ENCODE measurements around the gene TRAPPC10. TPM values are rescaled to one million over a fixed set of nuclear protein-coding genes. Genes with fewer than 3 reads are reported as not detected.
"Not testable (repeated sequence)": the region's sequence is repeated elsewhere in the genome, so short reads cannot be mapped to it uniquely, and the experiment has no call there.

Gene TRAPPC10
- total RNA-seq, 2 experiments from 2014 or later, result 50.5 to 52.9 TPM

DNA sequence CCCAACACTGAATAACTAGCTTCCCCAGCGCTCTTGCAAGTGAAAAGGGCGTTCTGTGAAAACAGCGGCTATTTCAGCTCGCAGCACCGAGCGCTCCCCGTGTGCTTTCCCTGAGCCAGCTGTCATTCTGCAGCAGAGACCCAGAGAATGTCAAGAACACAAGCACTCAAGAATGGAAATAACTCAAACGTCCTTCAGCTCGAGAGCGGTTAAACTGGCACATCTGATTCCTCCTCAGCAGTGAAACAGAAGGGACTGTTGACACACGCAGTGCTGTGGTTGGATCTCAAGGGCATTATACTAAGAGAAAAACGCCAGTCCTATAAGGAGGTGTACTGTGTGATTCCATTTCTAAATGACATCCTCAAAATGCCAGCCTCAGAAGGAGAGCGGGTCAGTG, 86.9 kb downstream of the TRAPPC10 start:
- CTCF ChIA-PET, result not testable (repeated sequence)

DNA sequence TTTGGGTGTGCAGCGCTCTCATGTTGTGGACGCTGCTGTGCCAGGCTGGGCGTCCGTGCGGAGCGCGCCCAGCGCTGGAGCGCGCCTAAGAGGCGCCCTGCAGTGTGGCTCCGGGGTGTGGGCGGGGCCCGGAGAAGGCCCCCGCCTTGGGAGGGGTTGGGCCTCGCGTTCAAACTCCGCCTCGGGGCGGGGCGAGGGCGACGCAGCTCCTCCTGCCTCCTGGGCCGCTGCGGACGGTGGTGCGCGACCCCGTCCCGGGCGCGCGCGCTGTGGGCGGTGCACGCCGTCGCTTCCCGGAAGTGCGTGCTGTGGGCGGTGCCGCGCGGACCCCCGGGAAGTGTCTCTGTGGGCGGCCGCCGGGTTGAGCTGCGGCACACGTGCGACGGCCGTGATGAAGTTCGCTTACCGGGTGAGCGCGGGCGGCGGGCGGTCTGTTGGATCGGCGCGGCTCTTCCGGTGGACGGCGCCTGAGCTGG, 95.0 kb downstream of the TRAPPC10 start, which contains the start of gene PWP2:
TSS of gene PWP2 (plus strand) at position 374 of the 476 bp plus-strand sequence. CDS start at position 392, 18 bp downstream.
- POLR2A ChIA-PET, CTCF ChIA-PET: not testable (repeated sequence)

More for the DNA sequence above, 86.9 kb downstream of the TRAPPC10 start:
- POLR2A ChIA-PET, result not testable (repeated sequence)

DNA sequence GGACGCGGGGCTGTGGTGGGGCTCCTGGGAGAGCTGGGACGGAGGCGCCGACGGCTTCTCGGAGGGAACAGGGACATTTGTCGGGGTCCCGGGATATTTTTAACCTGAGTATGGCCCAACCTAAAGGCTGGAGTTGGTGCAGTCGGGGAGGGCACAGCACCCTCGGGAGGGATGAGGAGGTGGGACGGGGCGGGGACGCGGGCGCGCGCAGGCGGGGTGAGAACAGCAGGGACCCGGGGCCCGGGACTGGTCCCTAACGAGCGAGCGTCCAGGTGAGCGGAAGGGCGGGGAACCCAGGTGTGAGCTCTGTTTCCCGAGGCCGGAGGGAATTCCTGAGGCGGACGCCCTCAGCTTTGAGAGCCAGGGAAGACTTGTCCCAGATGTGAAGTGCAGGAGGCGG, 95.5 kb downstream of the TRAPPC10 start:
- POLR2A ChIA-PET, CTCF ChIA-PET: not testable (repeated sequence)

DNA sequence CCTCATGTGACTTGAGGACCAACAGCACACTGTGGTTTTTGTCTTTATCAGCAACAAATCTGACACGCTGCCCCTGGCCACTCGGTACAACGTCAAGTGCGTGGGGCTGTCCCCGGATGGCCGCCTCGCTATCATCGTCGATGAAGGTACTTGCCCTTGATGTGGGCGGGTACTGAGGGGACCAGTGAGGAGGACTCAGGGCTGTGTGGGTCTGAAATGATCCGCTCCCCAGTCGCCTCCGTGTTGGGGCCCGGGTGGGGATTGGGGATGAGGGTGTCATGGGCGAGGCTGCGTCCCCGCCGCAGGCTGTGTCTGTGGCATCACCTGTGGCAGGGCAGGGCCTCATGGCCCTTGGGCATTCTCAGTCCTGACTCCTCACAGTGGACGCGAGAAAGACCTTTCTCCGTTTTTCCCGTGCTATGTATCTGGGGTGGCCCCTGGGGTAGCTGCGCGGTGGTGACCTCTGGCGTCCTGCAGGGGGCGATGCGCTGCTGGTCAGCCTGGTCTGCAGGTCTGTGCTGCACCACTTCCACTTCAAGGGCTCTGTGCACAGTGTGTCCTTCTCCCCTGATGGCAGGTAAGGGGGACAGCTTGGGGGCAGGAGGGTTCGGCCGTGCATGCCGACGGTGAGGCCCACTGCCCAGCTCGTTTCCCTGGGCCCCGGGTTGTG, 101.7 kb downstream of the TRAPPC10 start:
- CTCF ChIA-PET, POLR2A ChIA-PET: not testable (repeated sequence)

DNA sequence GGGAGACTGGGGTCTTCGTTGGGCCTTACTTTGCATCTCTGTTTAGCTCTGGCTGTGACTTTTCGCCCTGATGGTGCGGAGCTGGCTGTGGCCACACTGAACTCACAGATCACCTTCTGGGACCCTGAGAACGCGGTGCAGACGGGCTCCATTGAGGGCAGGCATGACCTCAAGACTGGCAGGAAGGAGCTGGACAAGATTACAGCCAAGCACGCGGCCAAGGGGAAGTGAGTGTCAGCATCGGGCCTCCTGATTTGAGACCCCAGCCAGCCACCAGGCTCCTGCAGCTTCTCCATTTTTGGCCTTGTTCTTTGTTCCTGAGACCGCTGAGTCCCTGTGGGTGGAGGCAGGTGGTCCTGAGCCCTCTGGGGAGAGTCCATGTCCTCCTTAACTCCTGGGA, 110.0 kb downstream of the TRAPPC10 start:
- CTCF ChIA-PET, POLR2A ChIA-PET: not testable (repeated sequence)

DNA sequence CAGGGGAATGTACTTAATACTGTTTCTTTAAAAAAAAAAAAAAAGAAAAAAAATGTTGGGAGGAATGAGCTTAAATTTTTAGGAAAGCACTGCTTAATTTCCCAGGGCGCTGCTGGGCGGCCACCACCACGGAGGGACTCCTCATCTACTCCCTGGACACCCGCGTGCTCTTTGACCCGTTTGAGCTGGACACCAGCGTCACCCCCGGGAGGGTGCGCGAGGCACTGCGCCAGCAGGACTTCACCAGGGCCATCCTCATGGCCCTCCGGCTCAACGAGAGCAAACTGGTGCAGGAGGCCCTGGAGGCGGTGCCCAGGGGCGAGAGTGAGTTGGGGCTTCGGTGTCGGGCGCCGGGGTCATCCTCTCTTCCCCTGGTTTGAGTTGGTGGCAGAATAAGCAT, 115.7 kb downstream of the TRAPPC10 start:
- CTCF ChIA-PET, POLR2A ChIA-PET: not testable (repeated sequence)

DNA sequence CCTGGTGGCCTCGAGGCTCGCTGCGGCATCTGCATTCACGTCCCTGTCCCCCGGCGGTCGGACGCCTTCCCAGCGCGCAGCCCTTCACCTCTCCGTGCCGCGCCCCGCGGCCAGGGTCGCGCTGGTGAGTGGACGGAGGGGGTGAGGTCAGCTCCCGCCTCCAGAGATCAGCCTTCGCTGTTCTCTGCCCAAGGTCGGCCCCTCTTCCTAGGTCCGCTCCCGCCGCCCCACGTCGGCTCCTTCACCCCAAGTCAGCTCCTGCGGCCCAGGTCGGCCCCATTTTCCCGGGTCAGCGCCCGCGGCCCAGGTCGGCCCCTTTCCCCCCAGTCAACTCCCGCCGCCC, 121.6 kb downstream of the TRAPPC10 start:
- POLR2A ChIA-PET, CTCF ChIA-PET: not testable (repeated sequence)

DNA sequence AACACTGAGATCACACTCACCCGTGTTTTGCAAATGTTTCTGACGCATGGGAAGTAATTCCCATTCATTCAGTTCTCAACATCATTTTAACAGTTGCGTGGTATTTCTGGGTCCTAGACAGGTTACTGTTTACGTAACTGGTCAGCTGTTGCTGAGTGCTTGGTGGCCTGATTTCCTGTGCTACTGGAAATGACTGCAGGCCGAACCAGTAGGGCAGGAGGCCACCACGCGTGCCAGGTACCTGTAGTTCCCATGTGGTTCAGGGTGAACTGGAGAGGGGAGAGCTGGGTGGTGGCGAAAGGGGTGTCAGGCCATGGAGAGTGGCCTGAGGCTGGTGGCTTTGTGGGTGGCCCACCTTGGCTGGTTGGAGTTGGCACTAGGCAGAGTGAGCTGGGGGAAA, 122.6 kb downstream of the TRAPPC10 start:
- POLR2A ChIA-PET, CTCF ChIA-PET: not testable (repeated sequence)

DNA sequence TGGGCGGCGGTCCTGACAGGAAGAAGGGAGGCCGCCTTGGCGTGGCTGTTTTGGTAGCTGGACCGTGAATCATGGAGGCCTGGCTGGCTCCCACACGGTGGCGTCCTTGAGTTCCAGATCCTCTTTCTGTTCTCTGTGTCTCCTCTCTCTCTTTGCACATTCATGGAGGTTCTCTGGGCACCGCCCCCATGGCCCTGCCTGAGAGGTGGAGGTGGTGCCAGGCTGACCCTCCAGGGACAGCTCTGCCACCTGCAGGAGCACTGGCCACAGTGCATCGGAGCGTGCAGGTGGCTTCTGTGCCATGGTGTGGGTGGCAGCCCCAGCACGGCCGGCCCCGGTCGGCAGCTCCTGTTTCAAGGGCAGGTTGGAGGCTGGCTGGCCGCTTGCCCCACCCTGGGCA, 125.9 kb downstream of the TRAPPC10 start:
- POLR2A ChIA-PET, result not testable (repeated sequence)

DNA sequence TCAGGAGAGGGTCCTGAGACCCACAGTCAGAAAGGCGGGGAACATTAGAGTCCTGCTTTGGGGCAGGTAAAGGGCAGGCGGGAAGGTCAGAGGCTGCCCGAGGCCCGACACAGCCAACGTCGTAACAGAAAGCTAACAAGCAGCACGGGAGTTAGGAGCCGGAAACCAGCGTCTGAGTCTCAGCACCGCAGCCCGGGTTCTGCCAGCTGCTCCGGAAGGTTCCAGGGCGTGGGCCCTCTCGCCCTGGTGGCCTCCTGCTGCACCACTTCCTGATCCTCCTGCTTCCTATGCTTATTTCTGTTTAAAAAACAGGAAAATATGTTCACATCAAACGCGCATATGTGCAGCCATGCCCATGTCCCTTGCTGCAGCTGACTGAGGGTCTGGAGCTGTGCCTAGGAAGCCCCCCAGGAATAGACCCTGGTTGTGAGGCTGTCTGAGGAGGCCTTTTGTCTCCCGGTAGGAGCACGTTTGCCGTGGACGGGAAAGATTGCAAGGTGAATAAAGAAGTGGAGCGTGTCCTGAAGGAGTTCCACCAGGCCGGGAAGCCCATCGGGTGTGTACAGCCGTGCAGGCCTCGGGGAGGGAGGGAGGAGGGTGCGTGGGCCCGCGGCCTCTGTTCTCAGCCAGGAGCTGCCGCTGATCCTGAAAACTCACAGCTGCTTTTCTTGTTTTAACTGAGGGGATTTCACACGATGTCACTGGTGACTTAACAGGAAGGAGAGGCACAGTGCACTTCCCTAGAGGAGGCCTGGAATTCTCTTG, 127.9 kb downstream of the TRAPPC10 start:
- POLR2A ChIA-PET, CTCF ChIA-PET: not testable (repeated sequence)

More for the DNA sequence above, 125.9 kb downstream of the TRAPPC10 start:
- CTCF ChIA-PET, result not testable (repeated sequence)

DNA sequence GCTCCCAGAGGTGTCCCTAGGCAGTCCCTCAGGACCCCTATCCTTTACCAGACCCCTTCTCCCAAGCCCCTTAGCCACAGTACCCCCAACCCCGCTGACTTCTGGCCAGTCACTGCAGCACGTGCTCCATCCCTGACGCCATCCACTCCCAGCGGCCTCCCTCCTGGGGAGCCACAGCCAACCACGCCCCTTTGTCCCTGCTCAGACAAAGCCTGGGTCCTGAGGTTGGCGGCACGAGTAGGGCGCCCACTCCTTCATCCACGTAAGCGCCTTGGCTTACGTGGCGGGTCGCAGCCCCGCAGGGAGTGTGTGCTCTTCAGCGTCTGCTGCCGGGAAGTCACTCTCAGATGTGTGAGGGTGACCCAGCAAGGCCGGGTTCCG, 128.4 kb downstream of the TRAPPC10 start:
- CTCF ChIA-PET, POLR2A ChIA-PET: not testable (repeated sequence)

DNA sequence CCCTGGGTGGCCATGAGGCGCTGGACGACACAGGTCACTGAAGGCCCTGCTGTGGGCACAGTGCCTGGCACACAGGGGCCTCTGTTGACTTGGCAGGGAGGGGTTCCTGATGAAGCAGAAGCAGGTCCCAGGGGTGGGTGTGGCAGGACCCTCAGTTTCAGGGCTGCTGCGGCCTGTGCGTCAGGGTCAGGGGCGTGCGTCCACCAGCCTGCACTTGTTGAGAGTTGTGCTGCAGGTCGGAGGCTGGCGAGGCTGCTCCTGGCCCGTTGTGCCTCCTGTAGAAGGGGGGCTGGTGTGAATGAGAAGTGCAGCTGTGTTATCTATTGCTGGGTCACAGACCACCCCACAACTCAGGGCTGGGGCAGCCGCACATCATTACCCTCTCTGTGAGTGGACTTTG, 130.4 kb downstream of the TRAPPC10 start:
- CTCF ChIA-PET, POLR2A ChIA-PET: not testable (repeated sequence)

DNA sequence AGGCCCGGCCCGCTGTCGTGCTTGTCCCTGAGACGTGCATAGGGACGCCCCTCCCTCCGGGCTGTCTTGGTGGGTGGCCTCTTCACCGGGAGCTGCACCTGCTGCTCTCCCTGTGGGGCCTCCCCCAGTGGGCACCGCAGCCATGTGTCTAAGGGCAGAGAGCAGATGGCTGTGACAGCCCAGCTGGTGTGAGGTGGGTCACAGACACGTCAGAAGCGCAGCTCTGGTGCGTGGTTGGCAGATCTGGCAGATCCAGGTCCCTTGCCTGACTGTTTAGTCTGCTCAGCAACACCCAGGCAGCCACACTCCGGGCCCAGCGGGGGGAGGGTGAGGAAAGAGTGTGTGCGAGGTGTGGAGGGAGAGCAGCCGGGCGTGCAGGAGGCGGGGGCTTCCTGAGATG, 131.3 kb downstream of the TRAPPC10 start:
- POLR2A ChIA-PET, CTCF ChIA-PET: not testable (repeated sequence)

DNA sequence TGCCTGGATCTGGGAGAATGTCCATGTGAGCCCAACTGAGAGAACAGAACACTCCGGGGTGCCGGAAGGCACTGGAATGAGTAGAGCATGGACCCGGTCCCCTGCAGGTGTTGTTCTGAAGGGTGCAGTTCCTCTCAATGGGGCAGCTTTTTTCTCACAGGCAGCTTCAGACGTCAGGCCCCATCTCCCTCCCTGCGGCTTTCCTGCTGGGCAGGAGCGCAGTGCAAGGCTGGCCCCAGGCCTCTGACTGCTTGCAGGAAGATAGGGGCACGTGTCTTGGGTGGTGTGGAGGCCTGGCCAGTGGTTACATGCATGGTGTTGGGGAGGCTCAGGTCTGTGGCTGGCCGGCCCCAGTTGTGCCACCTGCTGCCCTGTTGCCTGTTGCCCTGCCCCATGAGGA, 131.9 kb downstream of the TRAPPC10 start:
- POLR2A ChIA-PET, CTCF ChIA-PET: not testable (repeated sequence)

DNA sequence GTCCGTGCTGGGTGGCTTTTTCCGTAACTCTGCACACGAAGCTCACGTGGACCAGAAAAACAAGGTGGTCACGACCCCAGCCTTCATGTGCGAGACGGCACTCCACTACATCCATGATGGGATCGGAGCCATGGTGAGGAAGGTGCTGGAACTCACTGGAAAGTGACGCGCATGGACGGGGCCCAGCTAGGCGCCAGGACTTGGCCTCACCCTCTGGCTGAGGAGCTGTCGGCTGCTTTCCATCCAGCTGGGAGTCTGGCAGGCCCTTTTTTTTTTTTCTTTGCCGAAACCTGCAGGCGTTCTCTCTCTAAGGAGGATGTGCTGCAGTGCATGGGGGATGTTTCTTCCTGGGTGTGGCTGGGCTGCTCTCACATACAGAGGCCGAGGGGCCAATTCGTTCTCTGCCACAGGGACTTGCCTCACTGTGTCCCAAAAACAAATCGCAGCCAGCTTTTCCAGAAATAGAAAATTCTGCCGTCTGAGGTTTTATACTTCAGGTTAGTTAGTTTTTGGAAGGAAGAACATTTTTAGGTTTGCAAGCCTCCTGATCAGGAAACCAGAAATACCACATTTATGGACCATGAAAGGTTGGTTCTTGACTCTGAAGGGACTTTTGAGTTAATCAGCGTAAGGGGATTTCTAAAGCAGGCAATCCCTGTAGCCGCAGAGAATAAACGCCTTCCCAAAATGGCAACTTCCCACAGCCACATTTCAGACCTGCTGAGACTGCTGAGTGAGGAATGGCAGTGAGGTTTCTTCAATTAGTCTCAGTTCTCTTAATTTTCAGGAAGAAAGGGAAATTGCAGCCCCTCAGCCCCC, 132.9 kb downstream of the TRAPPC10 start:
- CTCF ChIA-PET, POLR2A ChIA-PET: not testable (repeated sequence)

DNA sequence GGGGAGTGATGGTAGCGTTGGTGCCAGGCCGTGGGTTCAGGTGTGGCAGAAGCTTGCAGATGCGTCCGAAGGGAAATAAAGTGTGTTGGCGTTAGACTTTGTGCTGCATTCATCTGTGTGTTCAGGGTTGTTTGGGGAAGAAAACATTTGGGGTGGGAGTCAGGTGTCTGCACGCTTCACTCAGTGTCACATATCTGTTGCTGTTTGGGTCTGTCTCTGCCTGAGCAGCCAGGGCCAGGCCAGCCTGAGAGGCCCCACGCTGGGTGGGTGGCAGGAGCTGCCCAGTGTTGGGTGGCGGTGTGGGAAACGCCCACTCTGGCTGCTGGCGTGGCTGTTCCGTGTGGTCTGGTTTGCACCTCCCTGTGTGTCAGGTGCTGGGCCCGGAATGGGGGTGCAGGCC, 133.5 kb downstream of the TRAPPC10 start:
- POLR2A ChIA-PET, result not testable (repeated sequence)

DNA sequence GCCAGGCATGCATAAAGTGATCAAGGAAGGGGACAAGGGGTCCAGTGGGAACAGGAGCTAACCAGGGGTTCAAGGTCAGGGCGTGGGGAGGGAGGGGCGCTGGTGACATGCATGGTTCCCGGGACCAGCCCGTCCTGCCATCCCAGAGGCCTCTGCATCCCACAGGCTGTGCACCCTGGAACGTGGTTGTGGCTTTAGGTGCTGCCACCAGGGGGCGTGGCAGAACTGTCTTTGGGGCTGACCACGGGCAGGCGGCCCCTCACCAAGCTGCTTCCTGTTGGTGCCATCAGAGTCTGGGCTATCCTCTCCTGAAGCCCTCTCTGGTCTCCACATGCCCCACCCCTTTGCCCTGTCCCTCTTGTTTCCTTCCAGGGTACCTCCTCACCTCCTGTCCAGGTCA, 135.0 kb downstream of the TRAPPC10 start:
- CTCF ChIA-PET, result not testable (repeated sequence)

More for the DNA sequence above, 133.5 kb downstream of the TRAPPC10 start:
- CTCF ChIA-PET, result not testable (repeated sequence)

DNA sequence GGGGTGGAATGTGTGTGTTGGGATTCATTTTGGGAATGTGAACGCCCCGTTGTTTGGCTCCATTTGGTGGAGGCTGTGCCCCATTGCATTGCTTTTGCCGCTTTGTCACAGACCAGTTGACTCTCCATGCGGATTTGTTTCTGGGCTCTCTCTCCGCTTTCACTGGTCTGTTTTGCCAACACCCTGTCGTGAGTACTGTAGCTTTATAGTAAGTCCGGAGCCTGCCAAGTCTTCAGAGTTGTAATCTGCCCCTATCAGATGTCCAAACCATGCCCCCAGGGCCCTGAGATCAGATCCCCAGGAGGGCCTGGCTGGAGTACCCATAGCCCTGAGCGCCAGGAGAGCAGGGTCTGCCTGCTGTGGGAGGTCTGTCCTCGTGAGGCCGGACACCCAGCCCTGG, 138.1 kb downstream of the TRAPPC10 start:
- CTCF ChIA-PET, POLR2A ChIA-PET: not testable (repeated sequence)

More for the DNA sequence above, 135.0 kb downstream of the TRAPPC10 start:
- POLR2A ChIA-PET, result not testable (repeated sequence)

DNA sequence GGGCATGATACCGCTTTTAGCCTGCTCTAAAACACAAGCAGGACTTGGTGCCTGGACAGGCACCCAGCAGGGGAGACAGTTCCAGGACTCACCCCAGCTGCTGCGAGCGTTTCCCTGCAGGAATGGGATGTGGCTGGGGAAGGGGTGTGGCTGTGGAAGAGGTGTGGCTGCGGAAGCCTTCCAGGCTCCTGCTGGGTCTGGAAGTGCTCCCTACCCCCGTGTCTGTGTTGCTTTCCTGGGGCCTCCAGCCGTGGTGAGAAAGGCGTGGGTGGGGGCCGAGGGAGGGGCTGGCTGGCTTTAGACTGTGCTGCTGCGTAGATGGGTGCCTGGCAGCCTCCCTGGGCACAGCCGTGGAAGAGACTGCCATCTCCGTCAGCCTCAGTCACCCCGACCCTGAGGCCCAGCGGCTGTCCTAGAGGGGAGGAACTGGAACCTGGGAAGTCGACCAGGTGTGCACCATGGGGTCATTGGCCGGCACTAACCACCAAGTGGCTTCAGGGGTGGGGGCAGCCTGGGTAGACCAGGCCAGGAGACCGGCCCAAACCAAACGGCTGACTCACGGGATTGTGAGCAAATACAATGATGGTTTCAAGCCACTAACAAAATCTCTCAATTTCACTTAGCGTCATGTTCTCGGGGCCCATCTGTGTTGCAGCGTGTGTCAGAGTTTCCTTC, 141.2 kb downstream of the TRAPPC10 start:
- CTCF ChIA-PET, POLR2A ChIA-PET: not testable (repeated sequence)

DNA sequence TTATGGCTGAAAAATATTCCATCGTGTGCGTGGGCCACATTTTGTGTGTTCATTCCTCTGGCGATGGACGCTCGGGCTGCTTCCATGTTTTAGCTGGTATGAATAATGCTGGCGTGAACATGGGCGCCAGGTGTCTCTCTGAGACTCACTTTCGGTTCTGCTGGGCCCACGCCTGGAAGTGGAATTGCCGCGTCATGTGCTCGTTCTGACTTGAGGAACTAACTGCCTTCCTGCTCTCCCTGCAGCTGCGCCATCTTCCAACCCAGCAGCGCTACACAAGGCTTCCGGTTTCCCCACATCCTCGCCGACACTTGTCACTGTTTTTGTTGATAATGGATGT, 141.8 kb downstream of the TRAPPC10 start:
- POLR2A ChIA-PET, CTCF ChIA-PET: not testable (repeated sequence)

Measured in activated CD8-positive, alpha-beta memory T cell treated with anti-CD3 and anti-CD28 coated beads for 36 hours (primary cell).